RWPE1 (cell line): ENCODE data around the gene NAALADL1.

ENCODE experiments used
- CTCF ChIA-PET: fragments of 350-600 bp; sonication (Branson Sonifier 250); formaldehyde crosslinking; extraction: SDS; loops from one replicate; lab custom pipeline; 2021; lab: Yijun Ruan, JAX
- POLR2A ChIA-PET: fragments of 400-600 bp; formaldehyde crosslinking; extraction: SDS; loops from one replicate; lab custom pipeline; 2020; ENCODE audit warnings: antibody characterized with exemption; ENCODE audit not compliant: low non-redundant PET; lab: Yijun Ruan, JAX
- DNase-seq: peaks from one replicate; pipeline ENCODE4 v3.0.0; 2012; ENCODE audit warnings: low spot score
- H3K27ac ChIP-seq: fragments of 450-650 bp; 2 replicates; pipeline ENCODE4 v1.5.1; 2017
- TF ChIP-seq, protein P1 (sequence below): fragments of 450-650 bp; conservative IDR thresholded peaks from 2 replicates; pipeline ENCODE4 v1.5.1; 2017; ENCODE audit warnings: low read depth, mild to moderate bottlenecking

The NAALADL1 gene

DNA sequence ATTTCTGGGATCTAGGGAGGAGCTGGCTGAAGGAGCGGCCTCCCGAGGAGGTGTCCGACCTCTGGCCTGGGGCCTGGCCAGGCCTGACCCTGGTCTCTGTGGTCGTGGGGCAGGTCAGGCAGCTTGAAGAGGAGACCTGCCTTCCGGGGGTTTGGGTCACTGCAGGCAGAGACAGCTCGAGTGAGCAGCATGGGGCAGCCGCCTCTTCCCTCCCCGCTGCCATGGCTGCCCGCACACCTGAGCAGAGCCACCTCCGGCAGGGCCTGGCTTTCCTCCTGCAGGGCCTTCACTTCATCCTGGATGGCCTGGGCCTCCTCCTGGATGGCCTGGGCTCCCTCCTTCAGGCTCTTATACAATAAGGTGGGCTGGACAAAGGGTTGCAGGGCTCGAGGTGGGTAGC lies 8.0 kb upstream of the NAALADL1 start:
- TF ChIP-seq, protein P1, sequence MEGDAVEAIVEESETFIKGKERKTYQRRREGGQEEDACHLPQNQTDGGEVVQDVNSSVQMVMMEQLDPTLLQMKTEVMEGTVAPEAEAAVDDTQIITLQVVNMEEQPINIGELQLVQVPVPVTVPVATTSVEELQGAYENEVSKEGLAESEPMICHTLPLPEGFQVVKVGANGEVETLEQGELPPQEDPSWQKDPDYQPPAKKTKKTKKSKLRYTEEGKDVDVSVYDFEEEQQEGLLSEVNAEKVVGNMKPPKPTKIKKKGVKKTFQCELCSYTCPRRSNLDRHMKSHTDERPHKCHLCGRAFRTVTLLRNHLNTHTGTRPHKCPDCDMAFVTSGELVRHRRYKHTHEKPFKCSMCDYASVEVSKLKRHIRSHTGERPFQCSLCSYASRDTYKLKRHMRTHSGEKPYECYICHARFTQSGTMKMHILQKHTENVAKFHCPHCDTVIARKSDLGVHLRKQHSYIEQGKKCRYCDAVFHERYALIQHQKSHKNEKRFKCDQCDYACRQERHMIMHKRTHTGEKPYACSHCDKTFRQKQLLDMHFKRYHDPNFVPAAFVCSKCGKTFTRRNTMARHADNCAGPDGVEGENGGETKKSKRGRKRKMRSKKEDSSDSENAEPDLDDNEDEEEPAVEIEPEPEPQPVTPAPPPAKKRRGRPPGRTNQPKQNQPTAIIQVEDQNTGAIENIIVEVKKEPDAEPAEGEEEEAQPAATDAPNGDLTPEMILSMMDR = no peak
- ChIA-PET CTCF (no interaction called here), POLR2A (no interaction called here)
- no peak overlapping the region for H3K27ac ChIP-seq
- no peak for DNase-seq

DNA sequence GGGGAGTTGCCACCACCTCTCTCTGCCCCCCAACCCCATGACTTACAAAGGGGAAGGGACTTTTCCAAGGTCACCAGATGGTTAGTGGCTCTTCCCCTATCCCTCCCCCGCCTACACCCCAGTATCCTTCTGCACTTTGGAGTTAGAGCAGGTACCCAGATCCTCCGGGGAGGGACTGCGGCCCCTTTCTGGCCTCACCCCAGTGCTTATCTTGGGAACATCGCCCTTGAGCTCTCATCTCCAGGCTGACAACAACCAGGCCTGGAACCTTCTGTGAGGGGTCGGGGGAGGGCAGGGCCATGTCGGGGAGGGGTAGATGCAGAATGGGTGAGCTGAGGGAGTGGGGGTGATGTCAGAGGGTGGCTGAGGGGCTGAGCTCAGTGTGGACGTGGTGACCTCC lies 7.5 kb upstream of the NAALADL1 start:
- CTCF ChIA-PET = no interaction called here
- no peak for DNase-seq
- POLR2A ChIA-PET = no interaction called here
- H3K27ac ChIP-seq = no peak overlapping the region
- TF ChIP-seq, protein P1 = no peak

DNA sequence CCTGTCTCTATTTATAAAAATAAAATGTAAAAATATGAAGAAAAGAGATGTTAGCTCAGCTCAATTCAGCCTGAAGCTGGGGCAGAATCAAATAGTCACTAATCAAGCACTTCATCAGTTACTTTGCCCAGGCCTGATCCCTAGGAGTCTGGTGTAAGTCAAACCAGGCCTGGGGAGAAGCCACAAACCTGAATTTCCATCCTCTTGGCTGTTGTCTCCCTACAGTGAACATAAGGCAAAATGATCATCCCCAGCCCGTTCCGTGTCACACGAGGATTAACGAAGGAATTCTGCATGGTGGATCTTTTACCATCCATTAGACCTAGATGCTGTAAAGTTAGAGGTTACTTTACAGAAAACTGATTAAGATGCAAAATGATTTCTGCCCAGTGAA lies 6.5 kb upstream of the NAALADL1 start:
- POLR2A ChIA-PET = no interaction called here
- no peak overlapping the region for H3K27ac ChIP-seq
- DNase-seq = no peak
- TF ChIP-seq, protein P1 = no peak
- CTCF ChIA-PET = no interaction called here

DNA sequence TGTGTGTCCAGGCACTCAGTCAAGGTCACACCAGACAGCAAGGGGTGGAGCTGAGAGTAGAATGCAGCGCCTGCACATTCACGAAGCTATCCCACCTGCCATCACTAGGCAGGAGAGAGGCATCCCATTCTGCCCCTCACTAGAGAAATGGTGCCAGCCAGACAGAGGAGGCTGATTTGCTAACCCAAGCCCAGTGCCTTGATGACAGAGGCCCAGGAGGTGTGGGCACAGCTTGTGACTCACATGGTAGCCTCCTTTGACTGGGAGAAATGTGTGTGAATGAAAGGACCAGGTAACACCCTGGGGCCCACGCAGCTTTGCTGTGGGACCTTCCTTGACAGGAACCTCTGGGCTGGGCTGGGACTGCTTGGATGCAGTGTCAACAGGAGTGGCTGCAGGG lies 5.2 kb upstream of the NAALADL1 start:
- ChIA-PET POLR2A (no interaction called here), CTCF (interaction anchor here (0.6 kb wide), 1 partner anchor 15 kb away, joined by 4 read pairs; no protein-coding TSS in a partner anchor)
- TF ChIP-seq, protein P1 = no peak
- no peak overlapping the region for H3K27ac ChIP-seq
- DNase-seq = no peak

DNA sequence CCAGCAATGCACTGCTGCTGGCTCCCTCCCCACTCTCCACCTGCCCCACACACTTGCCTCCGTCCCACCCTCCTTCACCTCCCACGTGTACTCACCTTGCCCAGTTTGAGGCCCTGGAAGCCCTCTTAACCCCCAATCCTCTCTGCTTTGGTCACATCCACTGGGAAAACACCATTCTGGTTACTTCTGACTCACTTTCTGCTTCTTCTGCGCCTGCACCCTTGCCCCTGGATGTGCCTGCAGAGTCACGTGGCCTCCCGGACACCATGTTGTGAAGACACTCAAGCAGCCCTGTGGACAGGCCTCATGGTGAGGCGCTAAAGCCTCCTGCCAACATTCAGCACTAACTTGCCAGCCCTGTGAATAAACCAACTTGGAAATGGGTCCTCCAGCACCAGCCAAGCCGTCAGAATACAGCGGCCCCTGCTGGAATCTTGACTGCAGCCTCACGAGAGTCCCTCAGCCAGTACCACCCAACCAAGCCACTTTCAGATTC lies 2.6 kb upstream of the NAALADL1 start:
- no peak overlapping the region for H3K27ac ChIP-seq
- no peak for DNase-seq
- CTCF ChIA-PET = no interaction called here
- POLR2A ChIA-PET = no interaction called here
- TF ChIP-seq, protein P1 = no peak; the same call in 1 of the 2 replicates

DNA sequence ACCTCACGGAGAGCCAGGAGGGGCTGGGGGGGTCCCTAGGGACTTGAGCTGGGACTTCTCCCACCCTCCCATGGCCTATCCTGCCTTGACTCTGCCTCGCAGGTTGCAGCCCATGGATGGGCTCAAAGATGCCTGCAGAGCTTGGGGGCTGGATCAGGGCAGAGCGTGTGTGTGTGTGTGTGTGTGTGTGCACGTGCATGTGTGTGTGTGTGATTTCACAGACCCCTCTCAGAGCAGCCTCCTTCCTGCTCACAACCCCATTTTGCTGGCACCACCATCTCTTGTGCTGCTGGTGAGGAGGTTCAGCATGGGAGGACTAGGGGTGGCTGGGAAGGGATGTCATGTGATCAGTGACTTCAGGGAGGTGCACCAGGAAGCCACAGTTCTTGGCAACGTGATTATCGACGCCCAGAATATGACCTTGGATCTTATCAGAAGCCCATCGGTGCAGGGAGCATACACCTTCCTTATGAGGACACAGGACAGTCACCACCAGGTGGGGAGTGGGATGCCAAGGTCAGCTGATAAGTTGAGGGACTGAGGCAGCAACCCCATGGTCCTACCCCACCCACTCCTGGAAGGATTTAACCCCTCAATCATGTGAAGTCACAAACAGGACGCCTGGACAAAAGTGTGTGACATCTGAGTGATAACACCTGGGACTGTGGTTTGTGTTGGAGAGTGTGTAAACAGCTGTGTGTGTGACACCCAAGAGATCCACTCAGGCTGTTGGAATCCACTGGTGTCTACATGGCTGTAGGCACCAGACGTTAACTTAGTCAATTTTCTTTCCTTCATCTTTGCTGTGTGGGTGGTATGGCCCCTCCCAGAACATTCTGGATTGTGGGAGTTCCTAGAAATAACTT lies 1.8 kb upstream of the NAALADL1 start:
- DNase-seq = no peak
- CTCF ChIA-PET = no interaction called here
- TF ChIP-seq, protein P1 = no peak
- no peak overlapping the region for H3K27ac ChIP-seq
- POLR2A ChIA-PET = no interaction called here
